SK-N-SH (cell line): Measurements from ENCODE around the gene TPSG1.
"Not testable (repeated sequence)": the region's sequence is repeated elsewhere in the genome, so short reads cannot be mapped to it uniquely, and the experiment has no call there.

Source experiments
- CHD2 ChIP-seq: fragments of 150-350 bp; IDR thresholded peaks from 2 replicates; pipeline ENCODE4 v1.6.1; 2018; ENCODE audit warnings: low read length; ENCODE audit not compliant: partially characterized antibody
- GABPA ChIP-seq: IDR thresholded peaks from 2 replicates; pipeline ENCODE4 v1.4.0; 2012; ENCODE audit warnings: low read depth, mild to moderate bottlenecking
- GATA2 ChIP-seq: sonication (generic); formaldehyde crosslinking; IDR thresholded peaks from 2 replicates; pipeline ENCODE4 v1.5.0; 2020; ENCODE audit warnings: mild to moderate bottlenecking, missing genetic modification reagents
- SMC3 ChIP-seq: IDR thresholded peaks from 2 replicates; pipeline ENCODE4 v1.6.1; 2012; ENCODE audit warnings: low read depth, low read length, improper control_type of control experiment
- YY1 ChIP-seq: IDR thresholded peaks from 2 replicates; pipeline ENCODE4 v1.4.0; 2012; ENCODE audit warnings: low read depth, mild to moderate bottlenecking
- TF ChIP-seq, protein P1 (sequence below): IDR thresholded peaks from 2 replicates; pipeline ENCODE4 v1.6.1; 2012; ENCODE audit warnings: mild to moderate bottlenecking, low read depth, low read length, moderate library complexity
- TF ChIP-seq, protein P2 (sequence below): fragments of 200-600 bp; sonication (generic); IDR thresholded peaks from 2 replicates; pipeline ENCODE4 v1.6.1; 2017; ENCODE audit warnings: antibody characterized with exemption, mild to moderate bottlenecking, moderate library complexity

DNA sequence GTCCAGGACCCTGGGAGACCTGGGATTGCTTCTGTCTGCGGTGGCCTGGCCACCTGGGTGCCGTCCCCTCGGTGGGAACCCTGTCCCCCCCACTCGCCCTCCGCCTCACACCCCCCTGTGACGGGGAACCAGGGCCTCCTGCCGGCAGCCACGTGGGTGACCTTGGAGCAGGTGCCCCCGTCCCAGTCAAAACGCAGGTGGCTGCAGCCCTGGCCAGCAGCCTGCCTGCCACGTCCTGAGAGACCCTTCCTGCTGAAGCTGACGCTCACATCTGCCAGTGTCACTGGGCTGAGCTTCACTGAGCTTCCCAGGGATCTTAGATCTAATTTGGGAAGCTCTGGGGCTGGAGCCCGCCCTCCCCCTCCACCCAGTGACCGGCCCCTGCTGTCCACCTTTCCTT is 1.6 kb upstream of the TPSG1 start:
- TF ChIP-seq, protein P1, sequence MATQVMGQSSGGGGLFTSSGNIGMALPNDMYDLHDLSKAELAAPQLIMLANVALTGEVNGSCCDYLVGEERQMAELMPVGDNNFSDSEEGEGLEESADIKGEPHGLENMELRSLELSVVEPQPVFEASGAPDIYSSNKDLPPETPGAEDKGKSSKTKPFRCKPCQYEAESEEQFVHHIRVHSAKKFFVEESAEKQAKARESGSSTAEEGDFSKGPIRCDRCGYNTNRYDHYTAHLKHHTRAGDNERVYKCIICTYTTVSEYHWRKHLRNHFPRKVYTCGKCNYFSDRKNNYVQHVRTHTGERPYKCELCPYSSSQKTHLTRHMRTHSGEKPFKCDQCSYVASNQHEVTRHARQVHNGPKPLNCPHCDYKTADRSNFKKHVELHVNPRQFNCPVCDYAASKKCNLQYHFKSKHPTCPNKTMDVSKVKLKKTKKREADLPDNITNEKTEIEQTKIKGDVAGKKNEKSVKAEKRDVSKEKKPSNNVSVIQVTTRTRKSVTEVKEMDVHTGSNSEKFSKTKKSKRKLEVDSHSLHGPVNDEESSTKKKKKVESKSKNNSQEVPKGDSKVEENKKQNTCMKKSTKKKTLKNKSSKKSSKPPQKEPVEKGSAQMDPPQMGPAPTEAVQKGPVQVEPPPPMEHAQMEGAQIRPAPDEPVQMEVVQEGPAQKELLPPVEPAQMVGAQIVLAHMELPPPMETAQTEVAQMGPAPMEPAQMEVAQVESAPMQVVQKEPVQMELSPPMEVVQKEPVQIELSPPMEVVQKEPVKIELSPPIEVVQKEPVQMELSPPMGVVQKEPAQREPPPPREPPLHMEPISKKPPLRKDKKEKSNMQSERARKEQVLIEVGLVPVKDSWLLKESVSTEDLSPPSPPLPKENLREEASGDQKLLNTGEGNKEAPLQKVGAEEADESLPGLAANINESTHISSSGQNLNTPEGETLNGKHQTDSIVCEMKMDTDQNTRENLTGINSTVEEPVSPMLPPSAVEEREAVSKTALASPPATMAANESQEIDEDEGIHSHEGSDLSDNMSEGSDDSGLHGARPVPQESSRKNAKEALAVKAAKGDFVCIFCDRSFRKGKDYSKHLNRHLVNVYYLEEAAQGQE = not testable (repeated sequence)
- not testable (repeated sequence) for TF ChIP-seq CHD2; SMC3; GATA2 (CRISPR knock-in tag); YY1; GABPA
- TF ChIP-seq, protein P2, sequence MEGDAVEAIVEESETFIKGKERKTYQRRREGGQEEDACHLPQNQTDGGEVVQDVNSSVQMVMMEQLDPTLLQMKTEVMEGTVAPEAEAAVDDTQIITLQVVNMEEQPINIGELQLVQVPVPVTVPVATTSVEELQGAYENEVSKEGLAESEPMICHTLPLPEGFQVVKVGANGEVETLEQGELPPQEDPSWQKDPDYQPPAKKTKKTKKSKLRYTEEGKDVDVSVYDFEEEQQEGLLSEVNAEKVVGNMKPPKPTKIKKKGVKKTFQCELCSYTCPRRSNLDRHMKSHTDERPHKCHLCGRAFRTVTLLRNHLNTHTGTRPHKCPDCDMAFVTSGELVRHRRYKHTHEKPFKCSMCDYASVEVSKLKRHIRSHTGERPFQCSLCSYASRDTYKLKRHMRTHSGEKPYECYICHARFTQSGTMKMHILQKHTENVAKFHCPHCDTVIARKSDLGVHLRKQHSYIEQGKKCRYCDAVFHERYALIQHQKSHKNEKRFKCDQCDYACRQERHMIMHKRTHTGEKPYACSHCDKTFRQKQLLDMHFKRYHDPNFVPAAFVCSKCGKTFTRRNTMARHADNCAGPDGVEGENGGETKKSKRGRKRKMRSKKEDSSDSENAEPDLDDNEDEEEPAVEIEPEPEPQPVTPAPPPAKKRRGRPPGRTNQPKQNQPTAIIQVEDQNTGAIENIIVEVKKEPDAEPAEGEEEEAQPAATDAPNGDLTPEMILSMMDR = not testable (repeated sequence)
